H1 (cell line): ENCODE measurements around the gene TAF6. TPM values are rescaled to one million over a fixed set of nuclear protein-coding genes. Genes with fewer than 3 reads are reported as not detected.

Experiments used
- BACH1 ChIP-seq: IDR thresholded peaks from 2 replicates; pipeline ENCODE4 v1.6.1; 2012; ENCODE audit warnings: low read length, improper control_type of control experiment
- BCL11A ChIP-seq, 2 experiments: IDR thresholded peaks; one replicate each; pipeline ENCODE4 v1.6.1; 2011; ENCODE audit warnings: low read depth in 2 of 2, low read length in 2 of 2, mild to moderate bottlenecking in 2 of 2
- BRCA1 ChIP-seq: IDR thresholded peaks from 2 replicates; pipeline ENCODE4 v1.6.1; 2012; ENCODE audit warnings: low read depth, low read length, improper control_type of control experiment
- CTCF ChIP-seq, 3 experiments: IDR thresholded peaks; 1 replicate in 2 of 3; 2 replicates in 1 of 3; pipeline versions ENCODE4 v1.5.1 to v1.6.1; 2011; ENCODE audit warnings: low read length in 3 of 3, mild to moderate bottlenecking in 3 of 3, inconsistent platforms in 2 of 3, low read depth in 1 of 3, moderate library complexity in 1 of 3; ENCODE audit not compliant: insufficient read depth in 1 of 3; ENCODE audit errors: control extremely low read depth in 1 of 3
- EGR1 ChIP-seq: IDR thresholded peaks from 2 replicates; pipeline ENCODE4 v1.6.1; 2011; ENCODE audit warnings: low read depth, low read length, borderline replicate concordance
- HDAC2 ChIP-seq, 2 experiments: fragments of 300-600 bp in 1 of 2; sonication (generic) in 1 of 2; IDR thresholded peaks; 2 replicates each; pipeline ENCODE4 v1.6.1; 2011 to 2012; ENCODE audit warnings: low read depth in 2 of 2, low read length in 2 of 2, mild to moderate bottlenecking in 2 of 2, moderate library complexity in 2 of 2, borderline replicate concordance in 1 of 2, inconsistent platforms in 1 of 2
- NANOG ChIP-seq: IDR thresholded peaks from 2 replicates; pipeline ENCODE4 v1.6.1; 2011; ENCODE audit warnings: low read length, low read depth, mild to moderate bottlenecking, inconsistent platforms; ENCODE audit not compliant: insufficient read depth, poor library complexity, severe bottlenecking
- POLR2AphosphoS5 ChIP-seq: IDR thresholded peaks from 2 replicates; pipeline ENCODE4 v1.6.1; 2011; ENCODE audit warnings: low read depth, low read length
- RBBP5 ChIP-seq: IDR thresholded peaks from 2 replicates; pipeline ENCODE4 v1.7.1; 2012; ENCODE audit warnings: low read depth, mild to moderate bottlenecking, inconsistent platforms, low read length, moderate library complexity, borderline replicate concordance
- SAP30 ChIP-seq: fragments of 300-600 bp; sonication (generic); IDR thresholded peaks from 2 replicates; pipeline ENCODE4 v1.7.1; 2012; ENCODE audit warnings: low read length, moderate library complexity, mild to moderate bottlenecking, inconsistent platforms; ENCODE audit not compliant: insufficient read depth, insufficient replicate concordance
- SIRT6 ChIP-seq: IDR thresholded peaks from one replicate; pipeline ENCODE4 v1.7.1; 2012; ENCODE audit warnings: low read length, inconsistent platforms
- SIX5 ChIP-seq: IDR thresholded peaks from 2 replicates; pipeline ENCODE4 v1.6.1; 2011; ENCODE audit warnings: mild to moderate bottlenecking, low read depth, low read length
- SP1 ChIP-seq: IDR thresholded peaks from 2 replicates; pipeline ENCODE4 v1.6.1; 2011; ENCODE audit warnings: low read depth, low read length
- polyA plus RNA-seq, 7 experiments: library from polyadenylated mRNA; depleted of rRNA in 3 of 7; stranded (reverse) in 5 of 7; unstranded in 2 of 7; fragments of >200 nt in 5 of 7; fragments of 200-250 nt in 2 of 7; gene quantifications; 1 replicate in 5 of 7; 2 replicates in 1 of 7; 4 replicates in 1 of 7; pipeline versions ENCODE4 v1.2.1 to v1.2.3, GENCODE V29; 2011 to 2013; ENCODE audit warnings: missing spikeins in 2 of 7, mixed read lengths in 2 of 7
- total RNA-seq: library from RNA; stranded (reverse); fragmentation: NEBNext Ultra II Directional; extraction: Animal tissue kit (Norgen Biotek cat#: 25700); gene quantifications from 2 replicates; pipeline ENCODE4 v1.2.1, GENCODE V29; 2021
- TF ChIP-seq, protein P1 (sequence below): IDR thresholded peaks from 2 replicates; pipeline ENCODE4 v1.6.1; 2012; ENCODE audit warnings: inconsistent platforms

Gene TAF6
- total and polyA plus RNA-seq, 2 of the 8 experiments (the other 6 are each of a cell fraction or from before 2014, with no cell fraction given) = 66.7 to 101 TPM

DNA sequence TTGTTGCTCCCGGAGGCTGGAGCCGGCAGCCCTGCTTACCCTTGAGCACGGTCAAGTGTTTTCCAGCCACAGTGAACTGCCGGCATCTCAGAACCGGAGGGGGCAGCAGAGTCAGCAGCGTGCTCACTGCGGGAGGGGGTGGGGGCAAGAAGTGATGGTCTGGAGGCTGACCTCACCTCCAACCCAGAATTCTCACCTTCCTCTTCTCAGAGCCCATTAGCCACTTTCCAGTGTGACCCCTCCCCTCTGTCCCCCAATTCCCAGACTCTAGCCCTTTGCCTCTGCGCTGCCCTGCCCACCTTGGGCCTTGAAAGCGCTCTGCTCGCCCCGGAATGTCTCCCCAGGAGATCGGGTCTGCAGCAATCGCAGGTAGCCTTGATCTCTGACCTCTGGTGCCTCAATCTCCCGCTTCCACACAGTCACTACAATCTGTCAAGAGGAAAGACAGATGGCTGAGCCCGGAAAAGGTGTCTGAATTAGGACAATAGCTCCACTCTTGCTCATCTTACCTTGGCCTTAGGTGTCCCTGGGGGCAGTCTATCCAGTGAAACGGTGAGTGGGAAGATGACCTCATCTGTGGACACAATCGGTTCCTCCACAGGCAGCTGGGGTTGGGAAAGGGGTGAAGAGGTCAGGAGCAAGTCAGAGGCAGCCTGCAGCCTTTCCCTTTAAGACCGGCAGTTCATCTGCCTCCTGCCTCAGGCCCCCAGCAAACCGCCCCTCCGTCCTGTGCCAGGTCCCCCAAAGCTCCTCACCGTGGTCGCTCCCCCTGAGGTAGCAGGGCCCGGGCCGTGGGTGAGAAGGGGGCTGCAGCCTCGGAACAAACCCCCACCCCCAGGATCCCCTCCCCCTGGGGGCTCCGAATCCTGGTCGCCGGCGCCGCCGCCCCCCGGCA, 38.4 kb upstream of the TAF6 start (continued):
- TF ChIP-seq BRCA1 = no peak
- TF ChIP-seq NANOG = no peak
- TF ChIP-seq CTCF (IDR thresholded peaks at IDR 0.05; ENCODE audit: control extremely low read depth in 1 of 3, insufficient read depth in 1 of 3, low read depth in 1 of 3, low read length in 3 of 3) = peak in 1 of 3 experiments; percentile 19; a peak in 1 of 4 replicates
- TF ChIP-seq EGR1 = no peak
- no peak for TF ChIP-seq SP1
- no peak for TF ChIP-seq BACH1
- TF ChIP-seq POLR2AphosphoS5 = peak; percentile 32; the same call in 1 of the 2 replicates
- no peak for TF ChIP-seq RBBP5
- TF ChIP-seq BCL11A (IDR thresholded peaks at IDR 0.05; ENCODE audit: low read depth in 2 of 2, low read length in 2 of 2) = no peak
- no peak for TF ChIP-seq SIX5
- TF ChIP-seq SIRT6 = no peak
- no peak for TF ChIP-seq SAP30
- no peak for TF ChIP-seq HDAC2 (IDR thresholded peaks at IDR 0.05; ENCODE audit: borderline replicate concordance in 1 of 2, low read depth in 2 of 2, low read length in 2 of 2)
- TF ChIP-seq, protein P1, sequence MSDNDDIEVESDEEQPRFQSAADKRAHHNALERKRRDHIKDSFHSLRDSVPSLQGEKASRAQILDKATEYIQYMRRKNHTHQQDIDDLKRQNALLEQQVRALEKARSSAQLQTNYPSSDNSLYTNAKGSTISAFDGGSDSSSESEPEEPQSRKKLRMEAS = no peak
